ENCODE results near the gene TRPC4.
"Not testable (repeated sequence)": the region's sequence is repeated elsewhere in the genome, so short reads cannot be mapped to it uniquely, and the experiment has no call there.

TRPC4 gene

GRCh38 chr13:37811441-37811840, 58.1 kb downstream of the TRPC4 start:
- no peak for DNase-seq

DNA sequence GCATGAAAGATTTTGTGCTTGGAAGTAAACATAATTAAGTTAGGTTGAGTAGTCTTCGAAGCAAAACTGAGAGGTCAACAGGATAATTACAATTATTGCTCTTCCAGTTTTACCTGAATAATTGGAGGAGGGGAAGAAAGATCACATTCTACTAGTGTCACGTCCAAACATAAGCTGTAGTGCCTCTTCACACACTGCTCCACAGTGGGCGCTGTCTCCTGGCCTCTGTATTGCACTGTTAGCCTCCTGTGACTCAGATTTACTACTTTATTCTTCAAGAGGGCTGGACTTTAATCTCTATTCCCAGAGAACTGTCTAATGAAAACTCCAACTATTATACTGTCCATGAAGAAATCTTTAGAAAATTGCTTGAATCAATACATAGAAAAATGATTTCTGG, 62.9 kb downstream of the TRPC4 start:
- DNase-seq: no peak

- DNase-seq: no peak
Observed at GRCh38 chr13:37797631-37798030, 71.9 kb downstream of the TRPC4 start.

GRCh38 chr13:37796795-37797194, 72.8 kb downstream of the TRPC4 start:
- not testable (repeated sequence) for DNase-seq

DNA sequence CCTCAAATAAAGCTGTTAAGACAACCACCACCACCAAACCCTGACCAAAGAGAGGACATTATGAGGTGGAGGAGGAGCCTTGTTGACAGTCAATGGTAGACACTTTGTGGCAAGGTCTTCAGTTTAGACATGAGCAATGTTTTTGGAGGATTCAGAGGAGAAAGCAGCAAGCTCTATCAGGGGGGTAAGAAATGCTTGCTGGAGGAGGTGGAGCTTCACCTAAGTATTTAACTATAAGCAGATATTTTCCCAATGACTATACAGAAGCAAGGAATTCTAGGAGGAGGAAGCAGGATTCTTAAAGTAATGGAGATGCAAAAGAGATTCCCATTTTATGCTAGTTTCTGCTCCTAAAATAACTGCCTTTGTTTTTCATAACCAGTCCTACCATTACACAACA, 74.2 kb downstream of the TRPC4 start:
- no peak for DNase-seq

DNA sequence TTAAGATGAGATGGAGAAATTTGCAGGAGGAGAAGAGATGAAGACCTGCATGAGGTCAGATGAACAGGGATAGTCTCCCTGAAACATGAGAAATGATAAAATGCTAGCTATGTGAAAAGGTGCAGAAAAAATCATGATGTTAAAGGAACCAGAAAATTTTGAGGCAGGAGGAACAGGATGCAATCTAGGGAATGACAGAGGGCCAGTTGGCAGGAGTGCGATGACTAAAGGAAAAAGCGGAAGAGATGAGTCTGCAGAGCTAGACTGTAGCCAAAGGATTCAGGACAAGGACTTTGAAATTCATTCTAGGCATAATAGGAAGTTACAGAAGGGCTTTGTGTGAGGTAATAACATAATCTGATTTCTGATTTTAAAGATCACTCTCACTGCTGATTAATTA, 77.9 kb downstream of the TRPC4 start:
- no peak for DNase-seq

DNA sequence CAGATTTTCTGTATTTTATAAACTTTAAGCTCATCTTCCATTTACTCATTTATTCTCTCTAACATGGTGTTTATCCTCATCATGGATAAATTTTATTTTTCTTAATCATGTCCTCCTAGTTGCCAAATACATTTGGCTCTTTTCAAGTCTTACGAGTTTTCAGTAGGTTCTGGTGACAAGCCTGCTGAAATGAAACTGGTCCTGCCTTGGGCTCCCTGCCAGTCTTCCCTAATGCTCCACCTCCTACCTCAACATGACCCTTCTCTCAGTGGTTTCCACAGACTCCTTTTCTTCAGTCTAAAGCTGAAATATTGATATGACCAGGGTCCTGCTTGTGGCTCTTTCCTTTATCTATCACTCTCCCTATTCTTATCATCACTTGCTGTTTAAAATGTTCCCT, 81.2 kb downstream of the TRPC4 start:
- no peak for DNase-seq

DNA sequence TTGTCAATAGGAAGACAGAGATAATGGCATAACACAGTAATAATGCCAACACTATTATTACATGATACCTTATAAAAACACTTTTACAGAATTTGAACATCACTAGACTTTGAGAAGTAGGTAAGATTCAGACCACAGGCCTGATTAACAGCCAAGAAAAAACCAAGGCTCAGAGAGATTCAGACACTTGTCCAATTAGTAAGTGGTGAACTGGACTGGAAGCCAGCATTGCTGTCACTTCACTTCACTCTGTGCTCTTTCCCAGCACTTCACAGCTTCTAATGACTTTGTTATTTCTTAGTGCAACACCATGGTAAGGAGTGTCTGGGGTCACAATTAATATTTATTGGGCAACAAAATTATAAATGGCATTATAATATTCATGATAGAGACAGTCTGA, 91.9 kb downstream of the TRPC4 start:
- DNase-seq: no peak

- no peak for DNase-seq
Observed at GRCh38 chr13:37775871-37776270, 93.7 kb downstream of the TRPC4 start.

- DNase-seq: no peak
Observed at GRCh38 chr13:37772644-37773043, 96.9 kb downstream of the TRPC4 start.

DNA sequence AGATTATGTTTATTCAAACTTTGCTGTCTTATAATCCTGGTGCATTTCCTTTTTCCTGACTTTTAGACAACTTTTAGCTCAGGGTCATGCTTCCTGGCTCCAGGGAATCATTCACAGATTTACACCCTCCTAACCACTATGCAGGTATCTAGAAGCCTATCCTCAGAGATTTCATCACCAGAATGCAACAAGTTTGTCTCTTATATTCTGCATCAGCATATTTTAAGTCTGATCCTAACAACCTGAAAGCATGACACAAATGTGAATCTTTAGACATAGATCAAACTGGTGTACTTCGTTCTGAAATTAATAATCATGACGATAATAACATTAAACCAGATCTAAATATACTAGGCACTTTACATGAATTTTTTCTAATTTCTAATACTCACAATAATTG, 100.0 kb downstream of the TRPC4 start:
- no peak for DNase-seq

GRCh38 chr13:37769078-37769477, 100.5 kb downstream of the TRPC4 start:
- no peak for DNase-seq

DNA sequence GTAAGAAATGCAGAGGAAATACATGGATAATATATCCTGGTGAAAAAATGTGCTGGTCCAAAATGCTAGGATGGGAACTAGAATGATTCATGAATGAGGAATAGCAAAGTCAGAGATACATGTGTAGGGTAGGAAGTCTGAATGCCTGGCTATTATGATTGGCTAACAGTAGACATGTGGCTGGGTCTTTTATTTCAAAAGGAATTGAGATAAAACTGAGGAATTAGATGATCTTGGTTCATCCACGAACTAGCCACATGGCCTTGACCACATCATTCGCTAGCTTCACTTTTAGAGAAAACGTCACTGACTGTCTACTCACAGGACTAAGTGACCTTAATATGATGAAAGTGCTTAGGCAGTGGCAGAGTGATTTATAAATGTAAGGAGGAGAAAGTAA, 103.1 kb downstream of the TRPC4 start:
- DNase-seq: no peak

DNA sequence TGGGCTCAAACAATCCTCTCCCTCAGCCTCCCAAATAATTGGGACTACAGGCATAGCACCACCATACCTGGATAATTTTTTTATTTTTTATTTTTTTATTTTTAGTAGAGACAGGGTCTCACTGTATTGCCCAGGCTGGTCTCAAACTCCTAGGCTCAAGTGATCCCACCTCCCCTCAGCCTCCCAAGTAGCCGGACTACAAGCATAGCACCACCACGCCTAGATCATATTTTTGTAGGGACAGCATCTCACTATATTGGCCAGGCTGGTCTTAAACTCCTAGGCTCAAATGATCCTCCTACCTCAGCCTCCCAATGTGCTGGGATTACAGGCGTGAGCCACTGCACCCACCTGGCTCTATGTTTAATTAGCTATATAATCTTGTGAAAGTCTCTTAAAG, 114.2 kb downstream of the TRPC4 start:
- no peak for DNase-seq

- DNase-seq: no peak
Observed at GRCh38 chr13:37753776-37754175, 115.8 kb downstream of the TRPC4 start.

- DNase-seq: no peak
Observed at GRCh38 chr13:37752146-37752545, 117.4 kb downstream of the TRPC4 start.

DNA sequence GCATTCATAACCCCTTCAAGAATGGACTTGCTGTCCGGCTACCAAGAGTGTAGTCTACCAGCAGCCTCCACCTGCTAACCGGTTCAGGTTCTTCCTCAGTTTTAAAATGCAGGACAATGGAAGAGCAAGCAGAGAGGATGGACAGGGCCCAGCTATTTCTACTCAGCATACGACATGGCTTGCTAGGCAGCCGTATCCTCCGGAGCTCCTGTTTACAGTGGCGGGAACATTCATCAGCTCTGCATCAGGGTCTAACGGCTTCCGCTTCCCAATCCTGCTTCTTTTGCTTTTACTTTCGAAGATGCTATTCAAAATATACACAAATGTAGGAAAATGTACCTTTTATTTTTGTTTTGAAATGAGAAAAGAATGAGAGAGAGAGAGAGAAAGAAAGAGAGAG, 118.5 kb downstream of the TRPC4 start:
- DNase-seq: no peak

GRCh38 chr13:37748913-37749312, 120.7 kb downstream of the TRPC4 start:
- DNase-seq: no peak

GRCh38 chr13:37747071-37747612, 122.4 kb downstream of the TRPC4 start:
- DNase-seq: no peak

- no peak for DNase-seq
Observed at GRCh38 chr13:37741536-37741935, 128.0 kb downstream of the TRPC4 start.

GRCh38 chr13:37736045-37736444, 133.5 kb downstream of the TRPC4 start:
- no peak for DNase-seq

GRCh38 chr13:37735293-37735692, 134.3 kb downstream of the TRPC4 start:
- DNase-seq: no peak

- no peak for DNase-seq
Observed at GRCh38 chr13:37729876-37730275, 139.7 kb downstream of the TRPC4 start.

DNA sequence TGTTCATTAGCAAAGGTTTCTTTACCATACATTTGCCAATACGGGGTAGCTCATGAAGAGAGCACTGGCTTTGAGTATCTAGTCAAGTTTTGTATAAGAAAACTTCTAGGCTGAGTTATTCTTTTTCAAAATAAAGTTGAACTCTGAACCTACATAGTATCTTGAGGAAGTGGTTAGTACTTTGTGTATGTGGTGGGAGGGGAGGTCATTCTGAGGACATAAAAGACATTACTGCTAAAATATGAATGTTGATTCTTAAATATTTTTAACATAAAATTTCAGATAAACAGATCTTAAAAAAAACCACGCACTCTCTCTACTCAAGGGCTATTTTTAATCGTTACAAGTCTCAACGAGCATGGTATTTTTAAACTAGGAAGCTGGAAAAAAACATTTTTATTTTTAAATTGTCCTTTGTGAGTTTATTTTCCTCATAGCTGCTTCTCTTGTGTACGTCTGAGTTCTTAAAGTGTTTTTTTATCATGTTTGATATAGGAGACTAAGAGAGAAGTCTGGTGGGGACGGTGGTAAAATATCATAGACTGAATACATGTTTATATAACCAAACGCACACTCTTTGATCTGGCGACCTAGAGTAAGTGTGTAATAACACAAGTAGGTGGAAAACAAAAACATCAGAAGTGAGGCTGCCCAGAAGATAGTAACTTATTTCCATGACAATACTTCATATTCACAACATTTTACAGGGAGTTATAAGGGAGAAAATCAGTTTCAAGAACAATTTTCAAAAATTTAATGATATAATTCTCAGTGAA, 153.0 kb downstream of the TRPC4 start:
- DNase-seq: no peak

- no peak for DNase-seq
Observed at GRCh38 chr13:37715606-37716015, 154.0 kb downstream of the TRPC4 start.

Data from CD4-positive, alpha-beta T cell treated with Interleukin-6 for 4 hours (primary cell).